ENCODE data around the gene FAM234B.

Gene FAM234B

GRCh38 chr12:13007496-13008233 is 36.5 kb upstream of the FAM234B start:
- no peaks in the 10 kb centered on the region for H3K36me3 ChIP-seq (ENCODE audit: low read length)
- H3K27me3 ChIP-seq (ENCODE audit: low read length), result no peaks in the 10 kb centered on the region
- H3K9ac ChIP-seq (ENCODE audit: low read length), result no peak overlapping the region
- H3K9me3 ChIP-seq (ENCODE audit: insufficient read depth, low read length), result no peaks in the 10 kb centered on the region
- no peak overlapping the region for H3K4me2 ChIP-seq (ENCODE audit: low read depth, low read length, poor library complexity, severe bottlenecking)
- H3K79me2 ChIP-seq (ENCODE audit: insufficient read depth, low read length), result no peaks in the 10 kb centered on the region
- H3K9me2 ChIP-seq (replicated peaks; ENCODE audit: insufficient read depth, low read length), result no peaks in the 10 kb centered on the region
- no peak overlapping the region for H2AFZ ChIP-seq (ENCODE audit: low read depth, low read length, severe bottlenecking)
- H3K27ac ChIP-seq (ENCODE audit: low read depth, low read length), result no peak overlapping the region
- H3K4me3 ChIP-seq (ENCODE audit: insufficient read depth, low read length, poor library complexity, severe bottlenecking), result no peak overlapping the region
- H4K20me1 ChIP-seq (ENCODE audit: low read depth, low read length), result no peaks in the 10 kb centered on the region
- H3F3A ChIP-seq (ENCODE audit: insufficient read depth), result no peaks in the 10 kb centered on the region
- TF ChIP-seq CTCF (IDR thresholded peaks at IDR 0.05; ENCODE audit: insufficient read depth, low read length, poor library complexity, severe bottlenecking) (no peak), EZH2phosphoT487 (conservative IDR thresholded peaks at IDR 0.05; ENCODE audit: low read length) (no peak)

GRCh38 chr12:13008741-13009380 is 35.3 kb upstream of the FAM234B start:
- H3K9me3 ChIP-seq (ENCODE audit: insufficient read depth, low read length), result no peaks in the 10 kb centered on the region
- no peak overlapping the region for H3K27ac ChIP-seq (ENCODE audit: low read depth, low read length)
- no peak overlapping the region for H3K9ac ChIP-seq (ENCODE audit: low read length)
- H3F3A ChIP-seq (ENCODE audit: insufficient read depth), result no peaks in the 10 kb centered on the region
- H3K4me2 ChIP-seq (ENCODE audit: low read depth, low read length, poor library complexity, severe bottlenecking), result no peak overlapping the region
- no peaks in the 10 kb centered on the region for H3K36me3 ChIP-seq (ENCODE audit: low read length)
- no peaks in the 10 kb centered on the region for H3K9me2 ChIP-seq (replicated peaks; ENCODE audit: insufficient read depth, low read length)
- TF ChIP-seq EZH2phosphoT487 (conservative IDR thresholded peaks at IDR 0.05; ENCODE audit: low read length) (no peak), CTCF (IDR thresholded peaks at IDR 0.05; ENCODE audit: insufficient read depth, low read length, poor library complexity, severe bottlenecking) (no peak)
- no peak overlapping the region for H3K4me3 ChIP-seq (ENCODE audit: insufficient read depth, low read length, poor library complexity, severe bottlenecking)
- H4K20me1 ChIP-seq (ENCODE audit: low read depth, low read length), result no peaks in the 10 kb centered on the region
- H3K79me2 ChIP-seq (ENCODE audit: insufficient read depth, low read length), result no peaks in the 10 kb centered on the region
- H3K27me3 ChIP-seq (ENCODE audit: low read length), result no peaks in the 10 kb centered on the region
- H2AFZ ChIP-seq (ENCODE audit: low read depth, low read length, severe bottlenecking), result no peak overlapping the region

GRCh38 chr12:13011098-13011497 is 33.1 kb upstream of the FAM234B start:
- TF ChIP-seq CTCF (IDR thresholded peaks at IDR 0.05; ENCODE audit: insufficient read depth, low read length, poor library complexity, severe bottlenecking) (no peak), EZH2phosphoT487 (conservative IDR thresholded peaks at IDR 0.05; ENCODE audit: low read length) (no peak)
- Histone ChIP-seq H2AFZ (ENCODE audit: low read depth, low read length, severe bottlenecking) (no peak overlapping the region), H3K4me2 (ENCODE audit: low read depth, low read length, poor library complexity, severe bottlenecking) (no peak overlapping the region), H3K36me3 (ENCODE audit: low read length) (no peaks in the 10 kb centered on the region), H3K27ac (ENCODE audit: low read depth, low read length) (no peak overlapping the region), H3K79me2 (ENCODE audit: insufficient read depth, low read length) (no peaks in the 10 kb centered on the region), H4K20me1 (ENCODE audit: low read depth, low read length) (no peaks in the 10 kb centered on the region), H3K9me3 (ENCODE audit: insufficient read depth, low read length) (no peaks in the 10 kb centered on the region), H3K27me3 (ENCODE audit: low read length) (no peaks in the 10 kb centered on the region), H3F3A (ENCODE audit: insufficient read depth) (no peaks in the 10 kb centered on the region), H3K9ac (ENCODE audit: low read length) (no peak overlapping the region), H3K4me3 (ENCODE audit: insufficient read depth, low read length, poor library complexity, severe bottlenecking) (no peak overlapping the region), H3K9me2 (replicated peaks; ENCODE audit: insufficient read depth, low read length) (no peaks in the 10 kb centered on the region)

Measured in SU-DHL-6 (cell line).